Endothelial cell of umbilical vein (primary cell): ENCODE results near the gene FNIP2. TPM values are rescaled to one million over a fixed set of nuclear protein-coding genes. Genes with fewer than 3 reads are reported as not detected.

Experiments used
- BruUV-seq: library from RNA; stranded (reverse); fragments of 400-500 nt; replicated peaks from 2 replicates; lab custom pipeline; 2021; lab: Mats Ljungman, UMichigan
- CTCF ChIA-PET: fragments of 300-600, 350-600 bp; sonication (Branson Sonifier 250); formaldehyde crosslinking; loops from one replicate; lab custom pipeline; 2021; ENCODE audit warnings: antibody characterized with exemption, inconsistent platforms; lab: Charles Lee
- POLR2A ChIA-PET: fragments of 300-600, 350-600 bp; sonication (Branson Sonifier 250); formaldehyde crosslinking; loops from one replicate; lab custom pipeline; 2021; ENCODE audit warnings: antibody characterized with exemption, inconsistent platforms; lab: Charles Lee
- DNase-seq: peaks from one replicate; pipeline ENCODE4 v3.0.0-alpha.2; 2011; ENCODE audit warnings: low read depth, low spot score
- FAIRE-seq: peaks from 2 replicates; lab custom pipeline; 2011; peaks lifted over from hg19 to GRCh38; lab: Jason Lieb, UNC
- H2AFZ ChIP-seq: 2 replicates; pipeline ENCODE4 v1.6.0; 2012; ENCODE audit warnings: low read depth, low read length, control low read depth, inconsistent platforms
- H3K27ac ChIP-seq: 2 replicates; pipeline ENCODE4 v1.5.1; 2011; ENCODE audit warnings: low read depth, mild to moderate bottlenecking, control low read depth, low read length, moderate library complexity; ENCODE audit not compliant: insufficient read depth
- H3K27me3 ChIP-seq, 2 experiments: 2 replicates each; pipeline versions ENCODE4 v1.6.0 to v1.6.1; 2011; ENCODE audit warnings: low read length in 2 of 2, mixed read lengths in 1 of 2; ENCODE audit not compliant: control insufficient read depth in 2 of 2, insufficient read depth in 2 of 2
- H3K36me3 ChIP-seq, 2 experiments: 2 replicates in 1 of 2; 3 replicates in 1 of 2; pipeline ENCODE4 v1.5.1; 2011; ENCODE audit warnings: low read length in 2 of 2, mild to moderate bottlenecking in 1 of 2, moderate library complexity in 1 of 2; ENCODE audit not compliant: control insufficient read depth in 2 of 2, insufficient read depth in 2 of 2; ENCODE audit errors: extremely low read depth in 1 of 2
- H3K4me1 ChIP-seq: 3 replicates; pipeline ENCODE4 v1.5.1; 2011; ENCODE audit warnings: mild to moderate bottlenecking, low read length; ENCODE audit not compliant: control insufficient read depth, insufficient read depth; ENCODE audit errors: extremely low read depth
- H3K4me2 ChIP-seq: 2 replicates; pipeline ENCODE4 v1.6.1; 2011; ENCODE audit warnings: low read length, control low read depth, mixed read lengths; ENCODE audit not compliant: insufficient read depth
- H3K4me3 ChIP-seq, 3 experiments: fragments of 200-600 bp in 1 of 3; sonication (generic), shearing (Covaris generic) in 1 of 3; replicated peaks in 1 of 3; 2 replicates each; pipeline ENCODE4 v1.5.1; 2011 to 2016; ENCODE audit warnings: control low read depth in 3 of 3, low read length in 3 of 3, mild to moderate bottlenecking in 2 of 3, inconsistent platforms in 1 of 3, low read depth in 1 of 3, moderate library complexity in 1 of 3; ENCODE audit not compliant: insufficient read depth in 1 of 3
- H3K79me2 ChIP-seq: 2 replicates; pipeline ENCODE4 v1.6.0; 2012; ENCODE audit warnings: low read length, inconsistent platforms; ENCODE audit not compliant: control insufficient read depth, insufficient read depth
- H3K9ac ChIP-seq: replicated peaks from 2 replicates; pipeline ENCODE3; 2011; ENCODE audit warnings: low read length, control low read depth; ENCODE audit not compliant: insufficient read depth; ENCODE audit errors: extremely low read depth
- H3K9me1 ChIP-seq: replicated peaks from 3 replicates; pipeline ENCODE4 v1.6.0; 2011; ENCODE audit warnings: mild to moderate bottlenecking, low read length; ENCODE audit not compliant: control insufficient read depth, insufficient read depth; ENCODE audit errors: extremely low read depth
- H3K9me3 ChIP-seq: replicated peaks from 2 replicates; pipeline ENCODE4 v1.5.1; 2012; ENCODE audit warnings: low read length, inconsistent platforms; ENCODE audit not compliant: control insufficient read depth, insufficient read depth
- H4K20me1 ChIP-seq: replicated peaks from 2 replicates; pipeline ENCODE3; 2011; ENCODE audit warnings: mild to moderate bottlenecking, low read length; ENCODE audit not compliant: control insufficient read depth, insufficient read depth; ENCODE audit errors: extremely low read depth
- CTCF ChIP-seq, 2 donors: IDR thresholded peaks; 1 replicate in 1 of 2; 2 replicates in 1 of 2; pipeline ENCODE4 v1.5.1; 2011; ENCODE audit warnings: low read length in 2 of 2, mild to moderate bottlenecking in 2 of 2, moderate library complexity in 2 of 2, control low read depth in 1 of 2, inconsistent platforms in 1 of 2, low read depth in 1 of 2; ENCODE audit not compliant: insufficient read depth in 1 of 2; ENCODE audit errors: extremely low read depth in 1 of 2
- EZH2 ChIP-seq: IDR thresholded peaks from 2 replicates; pipeline ENCODE4 v1.6.1; 2012; ENCODE audit warnings: borderline replicate concordance, low read depth, mild to moderate bottlenecking, moderate library complexity, low read length, inconsistent platforms; ENCODE audit not compliant: severe bottlenecking
- FOS ChIP-seq: IDR thresholded peaks from 2 replicates; pipeline ENCODE4 v1.6.1; 2011; ENCODE audit warnings: mild to moderate bottlenecking, low read length, moderate library complexity, borderline replicate concordance; ENCODE audit not compliant: insufficient read depth
- GATA2 ChIP-seq: IDR thresholded peaks from 2 replicates; pipeline ENCODE4 v1.7.0; 2011; ENCODE audit warnings: low read depth, mild to moderate bottlenecking, moderate library complexity, mixed read lengths, low read length; ENCODE audit not compliant: insufficient read length, insufficient read depth
- JUN ChIP-seq: IDR thresholded peaks from 2 replicates; pipeline ENCODE4 v1.6.1; 2011; ENCODE audit warnings: borderline replicate concordance, low read depth; ENCODE audit not compliant: insufficient read length, insufficient read depth
- MAX ChIP-seq: IDR thresholded peaks from 2 replicates; pipeline ENCODE4 v1.6.1; 2011; ENCODE audit not compliant: insufficient read depth, insufficient read length
- POLR2A ChIP-seq: IDR thresholded peaks from 2 replicates; pipeline ENCODE4 v1.6.1; 2012; ENCODE audit warnings: low read depth, mild to moderate bottlenecking, control low read depth, low read length
- POLR2AphosphoS5 ChIP-seq: IDR thresholded peaks from 2 replicates; pipeline ENCODE4 v1.6.1; 2012; ENCODE audit warnings: low read depth, mild to moderate bottlenecking, control low read depth, low read length, moderate library complexity; ENCODE audit not compliant: insufficient read depth
- dilution Hi-C: fragments of 300-500 bp; cut with MboI; formaldehyde crosslinking; loops from one replicate; pipeline ENCODE4 v1.15.0; 2019; ENCODE audit warnings: low sequenced_read_pairs; ENCODE audit not compliant: extremely low pct_ligation_motif_present
- intact Hi-C: fragments of 100-400 bp; cut with micrococcal nuclease; formaldehyde crosslinking; loops from one replicate; pipeline ENCODE4 v1.10.0; 2022
- polyA plus RNA-seq, 4 experiments: library from polyadenylated mRNA; depleted of rRNA in 3 of 4; stranded (reverse) in 3 of 4; unstranded in 1 of 4; fragments of >200 nt; gene quantifications; 2 replicates each; pipeline versions ENCODE4 v1.2.1 to v1.2.3, GENCODE V29; 2011 to 2012; ENCODE audit warnings: missing spikeins in 1 of 4
- total RNA-seq: library from RNA; stranded (reverse); gene quantifications from 2 replicates; pipeline ENCODE4 v1.2.3, GENCODE V29; 2021

FNIP2 gene
- total and polyA plus RNA-seq, 2 donors (not counting 3 experiments of a cell fraction or from before 2014, with no cell fraction given) = 4.5 to 14.4 TPM

GRCh38 chr4:158836828-158837449 lies 68.1 kb downstream of the FNIP2 start:
- TF ChIP-seq FOS = no peak
- TF ChIP-seq EZH2 = no peak
- TF ChIP-seq POLR2A = no peak
- TF ChIP-seq CTCF (IDR thresholded peaks at IDR 0.05; ENCODE audit: extremely low read depth in 1 of 2, insufficient read depth in 1 of 2, low read depth in 1 of 2, low read length in 2 of 2) = no peak
- TF ChIP-seq GATA2 = no peak
- no peak for TF ChIP-seq JUN
- TF ChIP-seq MAX = no peak
- no peak for TF ChIP-seq POLR2AphosphoS5
- intact Hi-C loops = no loop called here
- ChIA-PET POLR2A (no interaction called here), CTCF (interaction anchor here (0.8 to 1.5 kb wide), 3 partner anchors 13 to 107 kb away, joined by 3 read pairs; no protein-coding TSS in a partner anchor)
- H3K9ac ChIP-seq = no peak overlapping the region
- no peaks in the 10 kb centered on the region for H3K79me2 ChIP-seq
- H3K27ac ChIP-seq = no peak overlapping the region
- BruUV-seq = no TSS peak
- no peaks in the 10 kb centered on the region for H3K4me1 ChIP-seq
- DNase-seq (no peak), FAIRE-seq (peak; percentile 31)
- peaks cover 0 to 3% of the 10 kb centered on the region in 2 experiments for H3K36me3 ChIP-seq
- H3K4me3 ChIP-seq = no peak overlapping the region
- H3K4me2 ChIP-seq = no peak overlapping the region
- H3K9me1 ChIP-seq = no peaks in the 10 kb centered on the region
- no peaks in the 10 kb centered on the region for H4K20me1 ChIP-seq
- H2AFZ ChIP-seq = no peak overlapping the region
- no peaks in the 10 kb centered on the region for H3K9me3 ChIP-seq
- no peaks in the 10 kb centered on the region for H3K27me3 ChIP-seq
- dilution Hi-C loops = no loop called here
